ENCODE measurements around the gene SPTBN1.
A peak's percentile ranks its signal among the peaks of the same experiment; 100 is the strongest.
"Not testable (repeated sequence)": the region's sequence is repeated elsewhere in the genome, so short reads cannot be mapped to it uniquely, and the experiment has no call there.

Gene SPTBN1

GRCh38 chr2:54503192-54503591 lies 47.1 kb downstream of the SPTBN1 start:
- DNase-seq (ENCODE audit: low read depth) = peak; percentile 19

- DNase-seq (ENCODE audit: low read depth) = no peak
Measured at GRCh38 chr2:54503828-54504227, 47.7 kb downstream of the SPTBN1 start.

- DNase-seq (ENCODE audit: low read depth) = no peak
Measured at GRCh38 chr2:54504866-54505265, 48.7 kb downstream of the SPTBN1 start.

- DNase-seq (ENCODE audit: low read depth) = no peak
Measured at GRCh38 chr2:54508541-54508940, 52.4 kb downstream of the SPTBN1 start.

GRCh38 chr2:54509043-54509442 lies 52.9 kb downstream of the SPTBN1 start:
- not testable (repeated sequence) for DNase-seq (ENCODE audit: low read depth)

GRCh38 chr2:54510916-54511315 lies 54.8 kb downstream of the SPTBN1 start:
- no peak for DNase-seq (ENCODE audit: low read depth)

- no peak for DNase-seq (ENCODE audit: low read depth)
Measured at GRCh38 chr2:54512183-54512582, 56.1 kb downstream of the SPTBN1 start.

GRCh38 chr2:54512663-54513362 lies 56.7 kb downstream of the SPTBN1 start:
- DNase-seq (ENCODE audit: low read depth) = no peak

- DNase-seq (ENCODE audit: low read depth) = no peak
Measured at GRCh38 chr2:54513363-54513715, 57.2 kb downstream of the SPTBN1 start.

- no peak for DNase-seq (ENCODE audit: low read depth)
Measured at GRCh38 chr2:54514822-54515569, 58.9 kb downstream of the SPTBN1 start.

- DNase-seq (ENCODE audit: low read depth) = no peak
Measured at GRCh38 chr2:54516842-54517241, 60.7 kb downstream of the SPTBN1 start.

- DNase-seq (ENCODE audit: low read depth) = not testable (repeated sequence)
Measured at GRCh38 chr2:54518016-54518415, 61.9 kb downstream of the SPTBN1 start.

GRCh38 chr2:54518430-54518829 lies 62.3 kb downstream of the SPTBN1 start:
- DNase-seq (ENCODE audit: low read depth) = no peak

- DNase-seq (ENCODE audit: low read depth) = no peak
Measured at GRCh38 chr2:54519841-54520459, 63.8 kb downstream of the SPTBN1 start.

- DNase-seq (ENCODE audit: low read depth) = no peak
Measured at GRCh38 chr2:54520687-54521086, 64.6 kb downstream of the SPTBN1 start.

GRCh38 chr2:54522624-54523281 lies 66.6 kb downstream of the SPTBN1 start:
- DNase-seq (ENCODE audit: low read depth) = peak; percentile 12

- DNase-seq (ENCODE audit: low read depth) = no peak
Measured at GRCh38 chr2:54523324-54523959, 67.3 kb downstream of the SPTBN1 start.

GRCh38 chr2:54524226-54524991 lies 68.3 kb downstream of the SPTBN1 start:
- DNase-seq (ENCODE audit: low read depth) = no peak

GRCh38 chr2:54525321-54525720 lies 69.2 kb downstream of the SPTBN1 start:
- DNase-seq (ENCODE audit: low read depth) = no peak

- DNase-seq (ENCODE audit: low read depth) = no peak
Measured at GRCh38 chr2:54526226-54526879, 70.2 kb downstream of the SPTBN1 start.
